Activated T-helper 2 cell treated with anti-CD3 and anti-CD28 coated beads, Interferon-gamma antibody, Interleukin-2, Interleukin-4, amounts not matched to agents 10 μg/mL and 5 μg/mL and 100 μg/mL, durations not matched to agents 14 hours and 24 hours and 36 hours (primary cell): ENCODE measurements around the gene WASHC2C. TPM values are rescaled to one million over a fixed set of nuclear protein-coding genes. Genes with fewer than 3 reads are reported as not detected.
"Not testable (repeated sequence)": the region's sequence is repeated elsewhere in the genome, so short reads cannot be mapped to it uniquely, and the experiment has no call there.

ENCODE experiments used
- DNase-seq: peaks from one replicate; pipeline ENCODE4 v3.0.0; 2021; ENCODE audit warnings: low spot score
- H3K27ac Mint-ChIP-seq: one replicate; pipeline ENCODE4 v1.8.0; 2021; ENCODE audit warnings: mixed read lengths
- H3K27me3 Mint-ChIP-seq: one replicate; pipeline ENCODE4 v1.8.0; 2021; ENCODE audit warnings: low read depth, mixed read lengths
- H3K36me3 Mint-ChIP-seq: one replicate; pipeline ENCODE4 v1.8.0; 2021; ENCODE audit warnings: low read depth, mixed read lengths
- H3K4me1 Mint-ChIP-seq: one replicate; pipeline ENCODE4 v1.8.0; 2021; ENCODE audit warnings: low read depth, mixed read lengths
- H3K4me3 Mint-ChIP-seq: one replicate; pipeline ENCODE4 v1.8.0; 2021; ENCODE audit warnings: low read depth, mild to moderate bottlenecking, moderate library complexity, mixed read lengths
- H3K9me3 Mint-ChIP-seq: one replicate; pipeline ENCODE4 v1.8.0; 2021; ENCODE audit warnings: mixed read lengths
- intact Hi-C: fragments of 100-400 bp; cut with micrococcal nuclease; formaldehyde crosslinking; loops from one replicate; pipeline ENCODE4 v1.15.1; 2023
- total RNA-seq: library from RNA; stranded (reverse); gene quantifications from 2 replicates; pipeline ENCODE4 v1.2.3, GENCODE V29; 2022

WASHC2C gene
- total RNA-seq, 1 donor from 2014 or later, result 25.0 TPM

GRCh38 chr10:45789991-45790390, 62.9 kb downstream of the WASHC2C start:
- DNase-seq, H3K27ac Mint-ChIP-seq, H3K4me1 Mint-ChIP-seq, H3K9me3 Mint-ChIP-seq, intact Hi-C loops, H3K4me3 Mint-ChIP-seq, H3K27me3 Mint-ChIP-seq: not testable (repeated sequence)
- peaks cover 22% of the 10 kb centered on the region for H3K36me3 Mint-ChIP-seq

- H3K4me1 Mint-ChIP-seq, DNase-seq, H3K4me3 Mint-ChIP-seq, H3K27ac Mint-ChIP-seq, H3K27me3 Mint-ChIP-seq, intact Hi-C loops, H3K9me3 Mint-ChIP-seq: not testable (repeated sequence)
- peaks cover 19% of the 10 kb centered on the region for H3K36me3 Mint-ChIP-seq
Observed at GRCh38 chr10:45790694-45791426, 63.8 kb downstream of the WASHC2C start.

GRCh38 chr10:45794761-45795160, 67.7 kb downstream of the WASHC2C start:
- H3K27me3 Mint-ChIP-seq, intact Hi-C loops, H3K4me1 Mint-ChIP-seq, H3K36me3 Mint-ChIP-seq, H3K9me3 Mint-ChIP-seq, H3K4me3 Mint-ChIP-seq, H3K27ac Mint-ChIP-seq, DNase-seq: not testable (repeated sequence)

GRCh38 chr10:45803060-45804010, 76.3 kb downstream of the WASHC2C start:
- H3K4me1 Mint-ChIP-seq, H3K27ac Mint-ChIP-seq, DNase-seq, H3K9me3 Mint-ChIP-seq, H3K4me3 Mint-ChIP-seq, H3K27me3 Mint-ChIP-seq, intact Hi-C loops, H3K36me3 Mint-ChIP-seq: not testable (repeated sequence)

GRCh38 chr10:45804996-45805395, 77.9 kb downstream of the WASHC2C start:
- not testable (repeated sequence) for H3K27me3 Mint-ChIP-seq, H3K27ac Mint-ChIP-seq

DNA sequence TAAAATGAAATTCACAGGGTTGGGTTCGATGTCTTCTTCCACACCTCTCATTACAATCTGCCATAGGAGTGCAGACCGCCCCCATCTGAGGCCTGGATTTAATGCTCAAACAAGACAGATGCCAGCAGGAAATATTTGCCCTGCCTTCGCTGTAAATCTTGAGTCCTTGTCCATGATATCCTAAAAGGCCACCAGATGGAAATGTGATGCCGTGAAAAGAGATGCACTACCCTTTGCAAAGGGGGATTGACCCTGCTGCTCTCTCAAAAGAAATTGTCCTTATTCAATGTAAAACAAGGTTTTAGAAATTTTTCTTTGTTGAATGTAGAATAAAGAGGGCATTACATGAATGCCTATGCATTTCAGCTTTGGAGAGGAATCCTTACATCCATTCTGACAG, 82.8 kb downstream of the WASHC2C start:
- Mint-ChIP-seq H3K27me3 (peaks cover 8% of the 10 kb centered on the region), H3K4me3 (no peak overlapping the region), H3K9me3 (no peaks in the 10 kb centered on the region), H3K4me1 (no peaks in the 10 kb centered on the region), H3K36me3 (no peaks in the 10 kb centered on the region), H3K27ac (no peak overlapping the region)
- intact Hi-C loops, result no loop called here
- DNase-seq, result no peak

More at GRCh38 chr10:45804996-45805395, 77.9 kb downstream of the WASHC2C start:
- H3K36me3 Mint-ChIP-seq, H3K9me3 Mint-ChIP-seq, DNase-seq, H3K4me1 Mint-ChIP-seq, H3K4me3 Mint-ChIP-seq, intact Hi-C loops: not testable (repeated sequence)

GRCh38 chr10:45811075-45811474, 84.0 kb downstream of the WASHC2C start:
- no peak for DNase-seq
- no peaks in the 10 kb centered on the region for H3K4me1 Mint-ChIP-seq
- intact Hi-C loops, result no loop called here
- H3K9me3 Mint-ChIP-seq, result no peaks in the 10 kb centered on the region
- no peak overlapping the region for H3K4me3 Mint-ChIP-seq
- peaks cover 6% of the 10 kb centered on the region for H3K27me3 Mint-ChIP-seq
- H3K36me3 Mint-ChIP-seq, result no peaks in the 10 kb centered on the region
- H3K27ac Mint-ChIP-seq, result no peak overlapping the region

GRCh38 chr10:45812959-45813358, 85.9 kb downstream of the WASHC2C start:
- H3K36me3 Mint-ChIP-seq, intact Hi-C loops, H3K9me3 Mint-ChIP-seq, H3K27ac Mint-ChIP-seq, DNase-seq, H3K4me3 Mint-ChIP-seq, H3K27me3 Mint-ChIP-seq, H3K4me1 Mint-ChIP-seq: not testable (repeated sequence)

GRCh38 chr10:45814146-45814545, 87.1 kb downstream of the WASHC2C start:
- H3K27me3 Mint-ChIP-seq, H3K4me1 Mint-ChIP-seq, H3K9me3 Mint-ChIP-seq, intact Hi-C loops, H3K36me3 Mint-ChIP-seq, DNase-seq, H3K27ac Mint-ChIP-seq, H3K4me3 Mint-ChIP-seq: not testable (repeated sequence)

GRCh38 chr10:45817130-45817859, 90.2 kb downstream of the WASHC2C start:
- no peaks in the 10 kb centered on the region for H3K27me3 Mint-ChIP-seq
- no peak overlapping the region for H3K4me3 Mint-ChIP-seq
- H3K9me3 Mint-ChIP-seq, result no peaks in the 10 kb centered on the region
- intact Hi-C loops, result no loop called here
- no peak for DNase-seq
- no peaks in the 10 kb centered on the region for H3K4me1 Mint-ChIP-seq
- no peaks in the 10 kb centered on the region for H3K36me3 Mint-ChIP-seq
- H3K27ac Mint-ChIP-seq, result no peak overlapping the region

DNA sequence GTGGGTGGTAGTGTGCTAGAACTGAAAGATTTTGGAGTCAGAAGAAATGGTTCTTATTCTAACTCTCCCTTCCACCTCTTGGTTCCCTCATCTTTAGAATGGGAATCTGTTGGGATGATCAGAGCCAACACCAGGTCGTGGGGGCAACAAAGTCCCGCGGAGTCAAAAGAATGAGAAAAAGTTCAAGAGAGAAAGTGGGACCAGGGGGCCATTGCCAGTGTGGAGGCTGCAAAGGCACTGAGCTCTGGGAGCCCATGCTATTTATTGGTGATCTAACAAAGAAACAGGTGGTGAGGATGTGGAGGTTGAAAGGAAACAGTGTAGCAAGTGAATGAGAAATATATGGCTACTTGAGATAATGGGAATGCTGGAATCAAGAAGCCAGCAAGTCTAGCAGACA, 90.8 kb downstream of the WASHC2C start:
- no peaks in the 10 kb centered on the region for H3K27me3 Mint-ChIP-seq
- no peaks in the 10 kb centered on the region for H3K9me3 Mint-ChIP-seq
- no peak for DNase-seq
- H3K4me1 Mint-ChIP-seq, result no peaks in the 10 kb centered on the region
- intact Hi-C loops, result no loop called here
- no peak overlapping the region for H3K27ac Mint-ChIP-seq
- H3K36me3 Mint-ChIP-seq, result no peaks in the 10 kb centered on the region
- H3K4me3 Mint-ChIP-seq, result no peak overlapping the region

DNA sequence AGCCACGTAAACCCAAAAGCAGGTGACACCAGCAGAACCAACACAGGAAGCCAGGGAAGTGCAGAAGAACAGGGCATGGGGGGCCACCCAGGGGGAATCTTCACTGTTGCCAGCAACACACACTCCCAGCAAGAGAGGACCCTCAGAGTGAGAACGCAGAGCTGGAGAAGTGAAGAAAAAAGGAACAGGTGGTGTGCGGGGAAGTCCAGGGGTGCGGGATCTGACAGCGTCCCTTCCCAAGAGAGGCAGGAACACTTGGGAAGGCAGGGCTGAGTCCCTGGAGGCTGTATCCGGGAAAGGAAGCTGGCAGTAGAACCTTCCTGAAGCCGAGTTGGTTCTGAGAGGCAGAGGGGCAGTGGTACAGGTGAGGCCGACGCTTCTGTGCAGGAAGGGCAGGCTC, 92.5 kb downstream of the WASHC2C start:
- intact Hi-C loops, result no loop called here
- Mint-ChIP-seq H3K27me3 (no peaks in the 10 kb centered on the region), H3K4me1 (no peaks in the 10 kb centered on the region), H3K36me3 (no peaks in the 10 kb centered on the region), H3K9me3 (no peaks in the 10 kb centered on the region), H3K4me3 (no peak overlapping the region), H3K27ac (no peak overlapping the region)
- no peak for DNase-seq
